MCF 10A (cell line): ENCODE results near the gene GATB. TPM values are rescaled to one million over a fixed set of nuclear protein-coding genes. Genes with fewer than 3 reads are reported as not detected.

Experiments used
- BruUV-seq: library from RNA; stranded (reverse); fragments of 400-500 nt; replicated peaks from 2 replicates; lab custom pipeline; 2021; lab: Mats Ljungman, UMichigan
- CTCF ChIA-PET: fragments of 300-600 bp; sonication (Branson Sonifier 250); formaldehyde crosslinking; extraction: SDS; loops from one replicate; lab custom pipeline; 2021; ENCODE audit warnings: antibody characterized with exemption, inconsistent platforms; lab: Yijun Ruan, JAX
- POLR2A ChIA-PET: fragments of 300-600, 350-650 bp; sonication (Branson Sonifier 250); formaldehyde crosslinking; extraction: SDS; loops from one replicate; lab custom pipeline; 2020; ENCODE audit warnings: antibody characterized with exemption, inconsistent platforms; lab: Yijun Ruan, JAX
- DNase-seq: peaks from one replicate; pipeline ENCODE4 v3.0.0-alpha.2; 2018; ENCODE audit not compliant: unreplicated experiment
- H3K27ac Mint-ChIP-seq: one replicate; pipeline ENCODE4 v1.8.0; 2022; ENCODE audit warnings: mild to moderate bottlenecking, low read depth, mixed read lengths; ENCODE audit not compliant: unreplicated experiment
- H3K27me3 Mint-ChIP-seq: one replicate; pipeline ENCODE4 v1.8.0; 2022; ENCODE audit warnings: mixed read lengths; ENCODE audit not compliant: insufficient read depth, unreplicated experiment
- H3K36me3 Mint-ChIP-seq: one replicate; pipeline ENCODE4 v1.8.0; 2022; ENCODE audit warnings: mild to moderate bottlenecking, moderate library complexity, mixed read lengths; ENCODE audit not compliant: insufficient read depth, unreplicated experiment
- H3K4me1 Mint-ChIP-seq: one replicate; pipeline ENCODE4 v1.8.0; 2022; ENCODE audit warnings: mixed read lengths; ENCODE audit not compliant: insufficient read depth, unreplicated experiment
- H3K4me3 Mint-ChIP-seq: one replicate; pipeline ENCODE4 v1.8.0; 2022; ENCODE audit warnings: mild to moderate bottlenecking, moderate library complexity, mixed read lengths; ENCODE audit not compliant: unreplicated experiment
- H3K9me3 Mint-ChIP-seq: one replicate; pipeline ENCODE4 v1.8.0; 2022; ENCODE audit warnings: mixed read lengths; ENCODE audit not compliant: unreplicated experiment
- CTCF ChIP-seq: fragments of 200-600 bp; IDR thresholded peaks from one replicate; pipeline ENCODE4 v1.8.0; 2022; ENCODE audit warnings: antibody characterized with exemption, mild to moderate bottlenecking; ENCODE audit not compliant: unreplicated experiment
- intact Hi-C: fragments of 100-400 bp; cut with micrococcal nuclease; formaldehyde crosslinking; loops from 2 replicates; pipeline ENCODE4 v1.14.1; 2022
- total RNA-seq: library from RNA; stranded (reverse); gene quantifications from 2 replicates; pipeline ENCODE4 v1.2.3, GENCODE V29; 2022

The GATB gene
- total RNA-seq, 1 experiment from 2014 or later: 17.8 TPM

GRCh38 chr4:151718984-151719955 is 41.5 kb downstream of the GATB start:
- Mint-ChIP-seq H3K36me3 (peaks cover 16% of the 10 kb centered on the region), H3K9me3 (no peaks in the 10 kb centered on the region), H3K27ac (no peak overlapping the region), H3K27me3 (no peaks in the 10 kb centered on the region), H3K4me1 (no peaks in the 10 kb centered on the region), H3K4me3 (no peak overlapping the region)
- ChIA-PET POLR2A (interaction anchor here (0.6 kb wide), 1 partner anchor 581 kb away, joined by 3 read pairs; no protein-coding TSS in a partner anchor), CTCF (interaction anchor here (0.7 kb wide), 1 partner anchor 20 kb away, joined by 4 read pairs; no protein-coding TSS in a partner anchor)
- TF ChIP-seq CTCF: no peak
- no TSS peak for BruUV-seq
- DNase-seq: no peak
- intact Hi-C loops: no loop called here

GRCh38 chr4:151717909-151718628 is 42.7 kb downstream of the GATB start:
- intact Hi-C loops: no loop called here
- no peaks in the 10 kb centered on the region for H3K27me3 Mint-ChIP-seq
- H3K27ac Mint-ChIP-seq: no peak overlapping the region
- no peaks in the 10 kb centered on the region for H3K9me3 Mint-ChIP-seq
- H3K36me3 Mint-ChIP-seq: peaks cover 12% of the 10 kb centered on the region
- no peak for DNase-seq
- ChIA-PET CTCF (no interaction called here), POLR2A (interaction anchor here (1.1 kb wide), 1 partner anchor 27 kb away, joined by 4 read pairs; no protein-coding TSS in a partner anchor)
- BruUV-seq: no TSS peak
- no peaks in the 10 kb centered on the region for H3K4me1 Mint-ChIP-seq
- no peak overlapping the region for H3K4me3 Mint-ChIP-seq
- no peak for TF ChIP-seq CTCF

- Mint-ChIP-seq H3K36me3 (peaks cover 11% of the 10 kb centered on the region), H3K27ac (no peak overlapping the region), H3K4me1 (no peaks in the 10 kb centered on the region), H3K4me3 (no peak overlapping the region), H3K9me3 (no peaks in the 10 kb centered on the region), H3K27me3 (no peaks in the 10 kb centered on the region)
- ChIA-PET CTCF (no interaction called here), POLR2A (interaction anchor here (1.1 kb wide), 1 partner anchor 27 kb away, joined by 4 read pairs; no protein-coding TSS in a partner anchor)
- no peak for TF ChIP-seq CTCF
- intact Hi-C loops: no loop called here
- DNase-seq: no peak
- no TSS peak for BruUV-seq
These were observed 43.5 kb downstream of the GATB start for GRCh38 chr4:151717314-151717713.

- DNase-seq: no peak
- peaks cover 11% of the 10 kb centered on the region for H3K36me3 Mint-ChIP-seq
- CTCF ChIA-PET: interaction anchor here (0.6 kb wide), 1 partner anchor 436 kb away, joined by 3 read pairs; no protein-coding TSS in a partner anchor
- no peaks in the 10 kb centered on the region for H3K27me3 Mint-ChIP-seq
- H3K4me1 Mint-ChIP-seq: no peaks in the 10 kb centered on the region
- no peak overlapping the region for H3K27ac Mint-ChIP-seq
- no TSS peak for BruUV-seq
- POLR2A ChIA-PET: interaction anchor here (0.8 kb wide), 1 partner anchor 14 kb away, joined by 3 read pairs; no protein-coding TSS in a partner anchor
- intact Hi-C loops: no loop called here
- no peaks in the 10 kb centered on the region for H3K9me3 Mint-ChIP-seq
- no peak overlapping the region for H3K4me3 Mint-ChIP-seq
- no peak for TF ChIP-seq CTCF
These were observed 44.5 kb downstream of the GATB start for GRCh38 chr4:151716324-151716723.
